GM19043 (cell line): Measurements from ENCODE around the gene MAL.

Source experiments
- ATAC-seq: cut with Tn5 transposase; IDR thresholded peaks from one replicate; pipeline ENCODE4 v1.9.1; 2021; ENCODE audit warnings: low read depth; ENCODE audit not compliant: unreplicated experiment

MAL gene

DNA sequence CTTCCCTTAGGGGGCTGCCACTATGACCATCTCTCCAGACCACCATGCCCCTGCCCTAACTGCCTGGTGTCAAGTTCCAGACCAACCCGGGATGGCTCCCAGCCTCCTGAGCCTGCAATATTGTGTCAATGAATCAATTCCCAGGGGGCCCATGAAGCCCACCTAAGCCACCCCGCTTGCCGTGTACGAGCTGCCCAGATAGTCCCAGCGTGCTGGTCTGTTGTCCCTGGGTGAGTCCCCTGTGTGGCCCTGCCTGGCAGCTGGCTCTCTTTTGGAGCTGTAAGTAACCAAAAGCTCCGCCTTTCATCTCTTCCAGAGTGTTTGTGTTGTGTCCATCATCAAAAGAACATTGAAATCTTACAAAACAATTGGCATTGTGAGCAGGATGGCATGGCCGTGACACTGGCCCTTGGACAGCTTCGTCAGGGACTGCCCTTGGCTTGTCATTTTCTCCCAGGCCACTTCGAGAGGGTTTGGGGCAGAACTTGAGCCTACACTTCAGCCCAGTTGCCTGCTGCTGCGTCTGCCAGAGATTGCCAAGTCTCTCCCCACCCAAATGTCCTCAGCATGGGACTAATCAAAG is 11.3 kb upstream of the MAL start:
- ATAC-seq, result no peak

DNA sequence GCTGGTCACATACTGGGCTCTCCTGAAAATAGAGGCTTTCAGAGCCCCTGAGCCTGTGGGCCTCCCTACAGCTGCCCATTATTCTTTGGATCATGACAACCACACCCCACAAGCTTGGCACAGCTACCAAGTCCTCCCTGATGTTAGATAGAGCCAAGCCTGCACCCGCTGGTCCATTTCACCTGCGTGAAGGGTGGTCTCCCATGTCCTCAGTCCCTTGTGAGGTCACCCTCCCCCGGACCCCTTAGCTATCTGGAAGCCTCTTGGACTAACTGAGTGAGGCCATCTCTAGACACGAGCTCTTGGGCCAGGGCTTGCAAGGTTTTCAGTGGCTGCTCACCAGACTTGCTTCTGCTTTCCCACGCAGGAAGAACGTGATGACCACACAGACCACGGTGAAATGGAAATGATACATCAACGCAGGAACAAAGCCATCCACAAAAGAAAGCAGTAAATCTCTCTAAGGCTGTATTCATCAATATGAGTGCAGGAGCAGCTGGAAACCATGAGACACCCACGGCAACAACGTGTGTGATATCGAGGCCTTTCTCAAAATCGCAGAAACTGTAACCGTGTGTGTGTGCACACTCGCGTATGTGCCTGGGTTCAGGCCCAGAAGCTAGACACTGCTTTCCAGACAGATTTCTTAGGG is 10.1 kb upstream of the MAL start:
- no peak for ATAC-seq

DNA sequence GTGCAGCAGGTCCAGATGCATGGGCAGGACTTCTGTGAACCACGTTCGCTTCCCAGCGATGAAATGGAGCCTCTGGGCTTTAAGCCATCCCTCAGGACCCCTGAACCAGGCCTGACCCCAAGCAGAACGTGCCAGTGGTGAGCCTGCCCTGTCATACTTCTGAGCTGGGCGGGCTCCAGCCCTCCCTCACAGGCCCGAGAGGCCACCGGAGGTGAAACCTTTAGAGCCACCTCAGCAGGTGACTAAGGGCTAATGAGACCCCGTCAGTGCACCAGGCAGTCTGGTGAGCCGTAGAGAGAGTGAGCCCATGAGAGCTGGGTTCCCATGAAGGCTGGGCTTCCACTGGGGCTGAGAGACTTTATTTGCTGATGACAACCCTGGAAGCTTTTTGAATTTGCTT is 8.9 kb upstream of the MAL start:
- no peak for ATAC-seq

- ATAC-seq, result no peak
These were observed 8.4 kb upstream of the MAL start for GRCh38 chr2:95017071-95017501.

GRCh38 chr2:95017836-95018235 is 7.7 kb upstream of the MAL start:
- ATAC-seq, result no peak

DNA sequence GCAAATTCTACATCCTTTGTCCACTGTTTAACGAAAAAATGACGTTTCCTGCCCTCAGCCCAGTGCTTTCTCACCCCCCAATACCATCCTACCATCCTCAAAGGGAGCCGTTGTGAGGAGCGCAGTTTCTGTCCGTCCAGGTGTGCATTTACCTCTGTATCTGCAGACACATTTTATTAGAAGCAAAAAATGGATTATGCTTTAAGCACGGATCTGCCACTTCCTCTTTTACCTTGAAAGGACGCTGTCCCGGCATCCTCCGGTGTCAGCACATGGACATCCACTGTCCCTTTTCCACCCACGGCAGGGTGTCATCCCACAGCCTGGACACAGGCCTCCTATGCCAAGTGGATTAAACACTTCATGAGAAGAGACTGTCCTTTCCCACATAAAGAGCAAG is 7.2 kb upstream of the MAL start:
- ATAC-seq, result no peak

DNA sequence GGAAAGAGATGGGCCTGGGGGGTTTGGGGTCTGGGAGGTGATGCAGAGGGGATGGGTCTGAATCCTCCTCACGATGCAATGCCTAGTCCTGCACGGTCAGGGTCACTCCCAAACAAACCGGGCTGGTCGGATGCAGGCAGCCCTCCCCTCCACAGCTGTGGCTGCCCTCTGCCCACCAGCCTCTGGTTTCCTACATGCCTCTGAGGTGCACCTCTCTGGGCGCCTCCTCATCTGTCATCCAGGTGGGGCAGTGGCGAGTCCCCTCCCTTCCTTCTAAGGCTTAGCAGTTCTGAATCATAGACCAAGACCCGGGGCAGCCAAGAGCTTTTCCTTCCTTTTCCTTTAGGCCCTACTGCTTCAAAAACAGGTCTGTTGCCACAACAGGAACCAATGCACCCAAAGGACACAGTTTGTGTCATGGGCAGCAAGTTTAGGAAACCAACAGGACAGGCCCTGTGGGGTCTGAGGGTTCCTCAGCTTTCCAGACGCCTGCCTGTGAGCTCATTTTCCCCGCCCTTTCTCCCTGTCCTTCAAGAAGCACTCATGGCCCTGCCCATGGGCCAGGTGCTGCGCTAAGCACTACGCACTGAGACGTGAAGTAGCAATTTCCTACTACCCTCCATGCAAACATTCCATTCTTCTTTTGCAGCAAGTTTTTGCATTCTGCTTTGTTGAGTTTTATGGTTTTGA is 6.5 kb upstream of the MAL start:
- ATAC-seq, result no peak

GRCh38 chr2:95019572-95019971 is 5.9 kb upstream of the MAL start:
- no peak for ATAC-seq

- ATAC-seq, result no peak
These were observed 5.1 kb upstream of the MAL start for GRCh38 chr2:95020275-95021022.

- no peak for ATAC-seq
These were observed 4.5 kb upstream of the MAL start for GRCh38 chr2:95021023-95021416.

DNA sequence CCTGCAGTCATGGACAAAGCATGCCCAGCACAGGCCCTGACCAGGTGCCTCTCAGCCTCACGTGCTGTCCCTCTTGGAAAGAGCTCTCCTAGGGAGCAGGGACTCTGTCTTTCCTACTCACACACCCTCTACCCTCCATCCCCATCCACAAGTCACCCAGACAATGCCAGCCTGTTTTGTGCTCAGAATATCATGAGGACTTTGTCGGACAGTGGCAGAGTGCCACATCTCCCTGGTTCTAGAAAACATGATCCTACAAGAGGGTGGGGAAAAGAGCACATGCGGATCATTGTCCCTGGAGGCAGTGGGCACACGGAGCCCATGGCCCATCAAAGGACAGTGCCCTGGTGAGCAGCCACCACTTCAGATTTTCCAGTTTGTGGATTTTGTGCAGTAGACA is 3.7 kb upstream of the MAL start:
- no peak for ATAC-seq

DNA sequence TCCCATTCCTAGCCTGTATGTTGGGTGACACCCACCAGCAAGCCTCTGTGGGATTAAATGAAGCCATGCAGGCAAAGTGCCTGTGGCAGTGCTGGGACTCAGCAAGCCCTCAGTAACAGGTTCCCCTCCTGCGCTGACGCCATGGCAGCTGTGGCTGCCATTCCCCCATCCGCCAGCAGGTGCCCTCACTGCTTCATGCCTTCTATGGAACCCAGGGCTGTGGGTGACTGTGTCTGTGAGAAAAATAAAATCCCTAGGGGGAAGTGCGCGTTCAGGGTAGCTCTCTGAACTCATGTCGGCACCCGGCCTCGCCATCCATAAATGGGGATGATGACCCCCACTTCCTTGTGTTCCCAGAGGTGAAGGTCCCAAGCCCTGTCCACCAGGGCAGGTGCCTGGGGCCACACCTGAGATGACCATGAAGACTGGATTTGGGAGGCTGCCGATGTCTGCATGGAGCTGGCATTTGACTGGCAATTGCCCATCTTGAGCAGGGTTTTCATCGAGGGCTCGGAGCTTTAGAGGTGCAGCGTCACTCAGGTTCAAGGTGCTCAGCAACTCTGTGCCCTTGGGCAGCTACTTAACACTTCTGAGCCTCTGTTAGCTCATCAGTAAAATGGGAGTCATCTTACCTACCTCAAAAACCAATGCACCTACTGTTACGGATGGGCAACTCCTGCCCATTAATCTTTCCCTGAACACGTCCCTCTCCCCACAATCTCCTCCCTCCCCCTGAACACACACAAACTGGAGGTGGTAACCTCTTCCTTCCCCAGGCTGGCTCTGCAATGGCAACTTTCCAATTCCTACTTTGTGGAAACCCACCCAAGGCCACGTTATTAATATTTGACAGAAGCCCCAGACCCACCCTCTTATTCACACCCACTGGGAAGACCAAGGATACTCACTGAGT is 2.9 kb upstream of the MAL start:
- ATAC-seq, result peak; percentile 91

DNA sequence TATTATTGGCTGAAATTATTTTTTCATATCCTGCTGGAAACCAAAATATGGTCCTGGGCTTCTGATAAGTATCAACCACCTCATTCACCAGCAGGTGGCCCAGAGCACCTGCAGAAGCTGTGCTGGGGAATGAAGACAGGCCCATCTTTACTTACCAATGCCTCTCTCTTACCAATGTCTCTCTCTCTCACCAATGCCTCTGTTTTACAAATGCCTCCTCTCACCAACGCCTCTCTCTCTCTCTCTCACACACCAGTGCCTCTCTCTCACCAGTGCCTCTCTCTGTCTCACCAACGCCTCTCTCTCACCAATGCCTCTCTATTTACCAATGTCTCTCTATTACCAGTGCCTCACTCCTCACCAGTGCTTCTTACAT is 2.3 kb upstream of the MAL start:
- no peak for ATAC-seq

- no peak for ATAC-seq
These were observed 1.1 kb upstream of the MAL start for GRCh38 chr2:95024371-95024770.

GRCh38 chr2:95024960-95025405 is 525 bp upstream of the MAL start:
- ATAC-seq, result no peak

GRCh38 chr2:95026471-95027368 is 1.2 kb downstream of the MAL start:
- ATAC-seq, result no peak

GRCh38 chr2:95027369-95027720 is 1.8 kb downstream of the MAL start:
- no peak for ATAC-seq

- ATAC-seq, result no peak
These were observed 4.4 kb downstream of the MAL start for GRCh38 chr2:95029898-95030341.

GRCh38 chr2:95030496-95030895 is 5.0 kb downstream of the MAL start:
- ATAC-seq, result no peak
